DMS 273 (cell line): Measurements from ENCODE around the gene GRIA1.
A peak's percentile ranks its signal among the peaks of the same experiment; 100 is the strongest.
"Not testable (repeated sequence)": the region's sequence is repeated elsewhere in the genome, so short reads cannot be mapped to it uniquely, and the experiment has no call there.

ENCODE experiments used
- DNase-seq: peaks from one replicate; lab custom pipeline; 2025; ENCODE audit not compliant: unreplicated experiment; lab: John Stamatoyannopoulos, UW

The GRIA1 gene

DNA sequence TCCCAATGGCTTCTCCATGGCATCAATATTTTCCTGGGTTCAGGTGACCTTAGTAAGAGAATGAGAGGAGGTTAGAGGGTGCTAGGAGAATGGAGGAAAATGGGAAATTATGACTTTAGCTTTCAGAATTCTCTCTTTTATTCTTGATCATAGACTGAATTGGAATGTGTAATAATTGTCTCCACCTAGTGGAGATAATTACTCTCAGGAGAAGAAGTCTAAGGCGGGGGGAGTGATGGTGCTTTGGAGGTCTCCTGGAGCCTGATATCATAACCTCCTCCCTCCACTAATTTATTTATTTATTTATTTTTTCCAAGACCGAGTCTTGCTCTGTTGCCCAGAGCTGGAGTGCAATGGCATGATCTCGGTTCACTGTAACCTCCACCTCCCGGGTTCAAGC is 221.3 kb downstream of the GRIA1 start:
- no peak for DNase-seq

- DNase-seq, result no peak
Measured at GRCh38 chr5:153712946-153713345, 222.5 kb downstream of the GRIA1 start.

DNA sequence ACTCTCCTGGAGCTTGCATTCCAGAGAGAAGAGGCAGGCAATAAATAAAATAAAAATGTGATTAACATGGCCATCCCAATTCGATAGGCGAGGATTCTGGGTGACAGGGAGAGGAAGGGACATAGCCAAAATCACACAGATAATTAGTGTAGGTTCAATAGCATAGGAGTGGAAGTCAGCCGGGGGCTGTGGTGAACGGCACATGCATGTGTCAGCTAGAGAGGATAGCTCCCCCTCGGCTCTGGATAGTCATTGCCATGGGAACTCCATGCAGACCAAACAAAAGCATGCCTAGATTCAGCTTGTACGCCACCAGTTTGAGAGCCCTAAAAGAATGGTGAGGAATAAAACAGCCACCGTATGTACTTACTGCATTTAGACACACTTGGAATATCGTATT is 223.5 kb downstream of the GRIA1 start:
- DNase-seq, result no peak

DNA sequence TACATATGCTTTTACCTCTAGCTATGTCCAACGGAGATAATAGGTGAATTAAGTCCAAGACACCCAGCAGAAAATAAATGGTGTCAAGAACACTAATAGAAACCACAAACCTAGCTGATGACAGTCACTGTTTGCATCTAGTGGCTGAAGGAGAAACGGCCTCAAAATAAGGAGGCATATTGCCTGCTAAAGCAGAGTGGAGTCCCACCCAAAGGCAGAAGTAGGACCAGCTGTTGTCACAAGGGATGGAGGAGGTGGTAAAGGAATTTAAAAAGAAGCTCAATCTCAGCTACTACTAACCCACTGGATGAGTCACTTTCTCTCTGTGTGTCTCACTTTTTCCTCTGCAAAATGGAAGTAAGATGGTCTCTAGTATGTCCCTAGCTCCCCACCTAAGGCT is 224.3 kb downstream of the GRIA1 start:
- DNase-seq, result no peak

- DNase-seq, result no peak
Measured at GRCh38 chr5:153717287-153717686, 226.8 kb downstream of the GRIA1 start.

DNA sequence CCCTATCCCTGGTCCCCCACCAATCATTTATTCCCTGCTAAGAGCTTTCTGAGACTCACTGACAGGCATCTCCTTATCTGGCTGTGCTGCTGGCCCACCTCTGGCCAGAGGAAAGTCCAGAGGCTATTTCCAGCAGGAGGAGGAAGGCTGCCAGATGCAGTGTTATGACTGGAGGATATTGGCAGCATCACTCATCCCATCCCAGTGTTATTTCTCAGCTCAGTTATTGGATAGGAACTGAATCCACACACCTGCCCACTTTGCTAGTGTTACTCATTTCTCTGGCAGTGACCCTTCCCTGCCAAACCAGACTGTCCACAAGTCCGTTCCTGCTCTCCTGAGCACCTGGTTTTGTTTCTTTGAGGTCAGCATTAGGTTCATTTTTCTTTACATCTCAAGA is 228.2 kb downstream of the GRIA1 start:
- DNase-seq, result no peak

DNA sequence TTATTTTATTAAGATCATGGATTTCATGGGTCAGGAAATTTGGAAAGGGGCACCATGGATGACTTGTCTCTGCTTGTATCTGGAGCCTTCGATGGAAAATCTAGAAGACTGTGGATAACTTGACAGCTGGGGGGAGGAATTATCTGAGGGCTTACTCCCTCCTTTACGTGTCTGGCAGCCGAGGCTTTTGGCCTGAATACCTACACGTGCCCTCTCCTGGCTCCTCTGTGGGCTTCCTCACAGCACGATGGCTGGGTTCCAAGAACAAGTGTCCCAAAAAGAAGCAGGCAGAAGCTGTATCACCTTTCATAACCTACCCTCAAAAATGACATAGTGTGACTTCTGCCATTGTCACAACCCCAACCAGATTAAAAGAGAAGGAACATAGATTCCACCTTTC is 228.9 kb downstream of the GRIA1 start:
- DNase-seq, result no peak

- DNase-seq, result not testable (repeated sequence)
Measured at GRCh38 chr5:153723022-153723610, 232.6 kb downstream of the GRIA1 start.

DNA sequence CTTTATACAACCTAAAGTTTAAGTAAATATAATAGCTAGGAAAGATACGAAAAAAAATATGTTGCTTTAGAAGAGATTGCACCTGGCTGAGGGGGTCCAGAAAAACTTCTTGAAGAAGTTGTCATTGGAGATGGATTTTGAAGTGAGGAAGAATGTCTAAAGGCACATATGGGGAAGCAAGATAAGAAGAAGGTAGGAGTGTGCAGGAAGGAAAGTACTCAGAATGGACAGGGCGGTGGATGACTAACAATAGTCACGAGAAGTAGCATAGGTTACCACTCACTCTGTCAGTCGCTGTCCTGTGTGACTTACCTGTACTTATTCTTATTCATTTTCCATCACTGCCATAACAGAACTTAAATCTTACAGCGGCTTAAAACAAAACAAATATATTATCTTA is 251.6 kb downstream of the GRIA1 start:
- DNase-seq, result no peak

DNA sequence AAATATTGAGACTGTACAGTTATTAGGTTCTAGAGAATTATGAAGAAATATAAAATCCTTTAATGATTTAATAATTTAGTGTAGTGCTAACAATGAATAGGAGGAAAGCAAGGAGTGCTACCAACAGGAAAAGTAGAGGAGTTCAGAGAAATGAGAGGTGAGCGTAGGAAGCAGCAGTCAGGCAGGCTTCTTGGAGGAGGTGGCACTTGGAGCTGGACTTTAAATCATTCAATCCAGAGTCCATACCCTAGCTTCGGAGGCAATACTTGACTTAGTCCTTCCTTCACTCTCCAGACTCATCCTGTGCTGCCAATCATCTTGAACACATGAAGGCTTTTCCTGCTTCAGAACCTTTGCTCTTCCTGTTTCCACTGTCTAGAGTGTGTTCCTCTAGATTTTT is 254.3 kb downstream of the GRIA1 start:
- DNase-seq, result no peak

DNA sequence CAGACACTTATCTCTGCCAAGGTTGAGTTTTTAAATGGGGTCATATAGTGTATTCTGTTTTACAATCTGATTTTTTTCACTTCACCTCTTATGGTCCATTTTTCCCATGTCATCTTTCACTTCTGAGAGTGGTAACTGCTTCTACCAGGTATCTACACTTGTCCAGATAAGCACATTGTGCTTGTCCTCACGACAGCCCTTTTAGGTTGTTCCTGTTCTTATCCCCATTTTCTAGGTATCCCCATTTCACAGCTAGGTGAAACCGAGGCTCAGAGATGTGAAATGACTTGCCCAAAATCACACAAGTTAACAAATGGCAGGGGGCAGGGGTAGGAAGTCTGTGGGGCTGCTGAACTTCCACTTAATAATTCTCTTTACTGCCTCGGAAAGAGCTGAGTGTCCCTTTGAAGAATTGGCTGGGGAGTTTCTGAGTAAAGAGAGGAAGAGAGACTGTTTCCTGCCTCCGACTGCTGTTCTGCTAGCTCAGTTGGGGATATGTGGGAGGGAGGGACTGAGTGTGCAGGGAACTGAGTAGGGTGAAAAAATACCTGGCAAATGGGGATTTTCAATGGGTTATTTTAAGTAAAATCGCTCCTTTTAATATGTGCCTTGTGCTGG is 255.4 kb downstream of the GRIA1 start:
- no peak for DNase-seq

DNA sequence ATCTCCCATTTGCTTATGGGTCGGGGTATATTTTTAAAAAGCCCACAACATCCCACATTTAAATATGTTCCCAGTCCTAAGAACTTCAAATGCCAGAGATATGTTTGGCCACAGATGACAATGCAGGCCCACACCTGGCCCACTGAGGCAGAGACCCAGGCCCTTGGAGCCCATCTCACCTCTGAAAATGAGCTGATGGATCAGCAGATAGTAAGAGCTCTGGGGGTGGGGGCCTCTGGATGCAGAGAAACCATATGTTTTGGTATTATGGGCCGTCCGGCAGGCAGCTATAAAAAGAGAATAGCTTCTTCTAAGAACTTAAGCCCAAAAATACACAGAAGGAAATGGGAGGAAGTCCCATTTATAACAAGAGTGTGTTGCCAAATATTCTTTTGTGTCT is 256.0 kb downstream of the GRIA1 start:
- DNase-seq, result no peak

DNA sequence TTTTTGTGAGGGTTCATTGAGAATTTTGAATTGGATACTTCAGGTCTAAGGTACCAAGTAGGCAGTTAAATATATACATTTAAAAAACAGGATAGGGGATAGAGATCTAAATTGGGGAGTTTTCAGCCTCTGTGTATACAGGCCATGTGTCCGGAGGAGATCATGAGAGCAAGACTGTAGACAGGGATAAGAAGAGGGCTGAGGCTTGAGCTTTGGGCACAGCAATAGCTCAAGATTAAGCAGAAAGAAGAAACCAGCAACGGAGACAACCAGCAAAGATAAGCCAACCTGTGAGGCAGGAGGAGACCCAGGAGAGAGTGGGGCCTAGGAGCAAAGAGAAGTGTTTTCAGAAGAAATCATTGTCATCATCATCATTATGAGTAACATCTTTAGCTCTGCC is 258.4 kb downstream of the GRIA1 start:
- DNase-seq, result no peak

GRCh38 chr5:153749960-153750359 is 259.5 kb downstream of the GRIA1 start:
- DNase-seq, result peak; percentile 56

GRCh38 chr5:153751251-153751650 is 260.8 kb downstream of the GRIA1 start:
- no peak for DNase-seq

DNA sequence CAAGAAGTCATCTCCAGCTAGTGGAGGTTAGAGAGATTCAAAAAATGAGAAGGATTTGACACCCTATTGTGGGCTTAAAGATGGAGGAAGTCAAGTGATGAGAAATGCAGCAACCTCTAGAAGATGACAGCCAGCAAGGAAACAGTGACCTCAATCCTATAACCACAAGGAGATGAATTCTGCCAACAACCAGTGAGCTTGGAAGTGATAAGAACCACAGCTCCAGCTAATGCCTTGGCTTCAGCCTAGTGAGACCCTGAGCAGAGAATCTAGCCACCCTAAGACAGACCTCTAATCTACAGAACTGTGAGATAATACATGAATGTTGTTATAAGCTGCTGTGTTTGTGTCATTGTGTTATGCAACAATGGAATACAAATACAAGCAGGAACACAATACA is 262.4 kb downstream of the GRIA1 start:
- DNase-seq, result no peak

DNA sequence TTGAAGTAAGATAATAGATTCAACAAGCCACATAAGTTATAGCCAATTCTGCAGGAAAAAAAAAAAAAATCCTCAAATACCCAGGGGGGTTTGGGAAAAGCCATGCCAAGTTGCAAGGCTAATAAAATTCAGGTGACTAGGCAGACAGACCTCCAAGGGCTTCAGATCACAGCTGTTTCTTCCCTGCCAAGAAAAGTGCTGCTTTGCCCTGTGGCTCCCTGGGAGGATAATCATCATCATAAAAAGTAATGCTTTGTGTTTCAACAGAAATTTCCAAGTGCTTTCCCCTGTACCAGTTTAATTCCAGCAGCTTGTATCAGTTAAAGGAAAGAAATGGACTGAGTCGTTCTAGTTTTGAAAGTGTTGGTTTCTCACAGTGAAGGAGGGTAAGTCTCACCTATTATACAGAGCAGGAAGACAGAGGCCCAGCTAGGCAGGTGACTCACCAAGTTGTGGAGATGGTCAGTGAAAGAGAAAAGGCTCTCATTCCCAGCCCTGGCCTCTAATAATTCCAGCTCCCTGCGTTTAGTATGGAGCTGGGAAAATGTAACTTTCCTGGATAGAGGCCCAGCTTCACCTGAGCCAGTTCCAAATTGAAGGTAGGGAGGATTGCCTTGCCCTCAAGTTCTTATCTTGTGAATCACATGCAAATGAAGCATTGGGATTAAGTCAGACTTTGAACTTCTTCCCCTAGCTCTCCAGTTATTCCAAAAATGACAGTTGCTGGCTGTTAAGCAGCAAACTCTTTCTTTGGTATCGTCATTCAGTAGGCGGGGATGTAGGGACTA is 263.4 kb downstream of the GRIA1 start:
- DNase-seq, result no peak

DNA sequence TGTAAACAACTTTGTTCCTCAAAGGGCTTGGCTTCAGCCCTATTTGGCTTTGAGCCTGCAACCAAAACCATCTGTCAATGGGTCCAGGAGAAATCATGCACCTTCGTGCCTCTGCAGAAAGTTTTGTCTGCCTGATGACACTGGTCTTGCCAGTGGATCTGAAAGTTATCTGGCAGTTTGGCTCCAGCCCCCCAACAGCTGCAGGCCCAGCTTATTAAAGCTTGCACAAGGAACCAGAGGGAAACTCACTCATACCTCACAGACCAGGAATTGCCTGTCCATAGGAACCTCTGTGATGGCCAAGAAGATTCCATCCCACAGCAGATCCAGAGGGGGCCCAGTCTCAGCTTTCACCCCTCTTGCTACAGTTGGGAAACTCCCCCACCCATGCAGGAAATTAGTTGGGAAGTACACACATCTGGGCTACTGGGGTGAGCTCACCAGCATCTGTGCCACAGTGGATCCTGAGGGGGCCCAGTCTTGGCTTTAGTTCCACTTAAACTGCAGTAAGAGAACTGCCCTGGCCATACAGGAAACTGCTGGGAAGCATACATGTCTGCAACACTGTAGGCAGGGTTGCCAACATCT is 265.5 kb downstream of the GRIA1 start:
- DNase-seq, result peak; percentile 30

DNA sequence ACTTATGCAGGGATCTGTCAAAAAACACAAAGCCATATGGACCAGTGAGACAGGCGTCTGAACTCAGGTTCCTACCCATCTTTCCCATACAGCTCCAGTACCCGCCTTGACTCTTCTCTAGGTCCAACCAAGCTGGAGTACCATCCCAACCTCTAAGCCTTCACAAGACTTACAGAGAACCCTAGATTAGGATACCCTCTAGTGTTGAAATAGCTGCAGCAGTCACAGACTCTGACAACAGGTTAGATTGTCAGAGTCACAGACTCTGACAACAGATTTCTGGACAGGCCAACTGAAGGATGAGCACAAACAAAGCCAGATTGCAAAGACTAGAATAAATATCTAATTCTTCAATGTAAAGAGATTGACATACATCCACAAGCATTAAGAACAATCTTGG is 266.1 kb downstream of the GRIA1 start:
- DNase-seq, result peak; percentile 51

DNA sequence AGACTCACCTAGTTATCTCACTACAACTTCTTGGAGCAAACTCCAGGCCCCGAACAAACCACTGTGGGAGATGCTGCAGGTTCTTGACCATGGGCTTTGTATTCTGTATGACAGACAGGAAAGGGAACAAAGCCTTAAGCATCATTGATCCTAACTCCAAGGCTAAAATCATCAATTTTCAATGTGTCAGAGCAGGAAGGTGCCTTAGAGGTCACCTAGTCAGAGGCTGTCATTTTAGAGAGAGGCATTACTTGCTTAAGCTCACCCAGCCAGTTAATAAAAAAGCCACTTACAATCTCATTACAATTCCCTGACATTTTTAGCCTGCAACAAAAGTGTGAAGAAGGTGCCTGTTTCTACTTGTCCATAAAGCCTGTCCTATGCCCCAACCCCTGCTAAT is 275.5 kb downstream of the GRIA1 start:
- DNase-seq, result no peak

GRCh38 chr5:153767221-153768188 is 277.0 kb downstream of the GRIA1 start:
- DNase-seq, result peak; percentile 8
